IPS-NIHi7 (cell line): ENCODE data around the gene COL23A1.
A peak's percentile ranks its signal among the peaks of the same experiment; 100 is the strongest.
"Not testable (repeated sequence)": the region's sequence is repeated elsewhere in the genome, so short reads cannot be mapped to it uniquely, and the experiment has no call there.

Experiments
- DNase-seq: peaks from one replicate; pipeline ENCODE4 v3.0.0; 2012; ENCODE audit warnings: mixed read lengths; ENCODE audit errors: extremely low spot score

The COL23A1 gene

GRCh38 chr5:178207917-178208280 lies 382.3 kb downstream of the COL23A1 start:
- DNase-seq = no peak

GRCh38 chr5:178207183-178207916 lies 382.8 kb downstream of the COL23A1 start:
- no peak for DNase-seq

- no peak for DNase-seq
Observed at GRCh38 chr5:178206166-178207101, 383.8 kb downstream of the COL23A1 start.

GRCh38 chr5:178205749-178206047 lies 384.5 kb downstream of the COL23A1 start:
- no peak for DNase-seq

- peak; percentile 89 for DNase-seq
Observed at GRCh38 chr5:178204935-178205748, 385.1 kb downstream of the COL23A1 start.

- DNase-seq = peak; percentile 99
Observed at GRCh38 chr5:178204182-178204934, 385.8 kb downstream of the COL23A1 start, which contains the start of gene HNRNPAB. TSS of gene HNRNPAB (plus strand) at chr5:178204533. CDS start at chr5:178204838, 305 bp downstream.

GRCh38 chr5:178203670-178204181 lies 386.5 kb downstream of the COL23A1 start:
- DNase-seq = peak; percentile 39

- no peak for DNase-seq
Observed at GRCh38 chr5:178202541-178202940, 387.7 kb downstream of the COL23A1 start.

- no peak for DNase-seq
Observed at GRCh38 chr5:178201927-178202235, 388.3 kb downstream of the COL23A1 start.

GRCh38 chr5:178201221-178201926 lies 388.8 kb downstream of the COL23A1 start:
- no peak for DNase-seq

- no peak for DNase-seq
Observed at GRCh38 chr5:178199581-178200434, 390.4 kb downstream of the COL23A1 start.

- no peak for DNase-seq
Observed at GRCh38 chr5:178198706-178199105, 391.5 kb downstream of the COL23A1 start.

- DNase-seq = not testable (repeated sequence)
Observed at GRCh38 chr5:178198151-178198550, 392.0 kb downstream of the COL23A1 start.

- peak; percentile 55 for DNase-seq
Observed at GRCh38 chr5:178196986-178197385, 393.2 kb downstream of the COL23A1 start.

GRCh38 chr5:178196281-178196812 lies 393.8 kb downstream of the COL23A1 start:
- DNase-seq = no peak

- DNase-seq = no peak
Observed at GRCh38 chr5:178194026-178194425, 396.2 kb downstream of the COL23A1 start.

- no peak for DNase-seq
Observed at GRCh38 chr5:178193251-178193809, 396.9 kb downstream of the COL23A1 start.

GRCh38 chr5:178192787-178193186 lies 397.4 kb downstream of the COL23A1 start:
- DNase-seq = no peak

- DNase-seq = no peak
Observed at GRCh38 chr5:178192244-178192643, 397.9 kb downstream of the COL23A1 start.
